ENCODE results near the gene UQCC2.

The UQCC2 gene

DNA sequence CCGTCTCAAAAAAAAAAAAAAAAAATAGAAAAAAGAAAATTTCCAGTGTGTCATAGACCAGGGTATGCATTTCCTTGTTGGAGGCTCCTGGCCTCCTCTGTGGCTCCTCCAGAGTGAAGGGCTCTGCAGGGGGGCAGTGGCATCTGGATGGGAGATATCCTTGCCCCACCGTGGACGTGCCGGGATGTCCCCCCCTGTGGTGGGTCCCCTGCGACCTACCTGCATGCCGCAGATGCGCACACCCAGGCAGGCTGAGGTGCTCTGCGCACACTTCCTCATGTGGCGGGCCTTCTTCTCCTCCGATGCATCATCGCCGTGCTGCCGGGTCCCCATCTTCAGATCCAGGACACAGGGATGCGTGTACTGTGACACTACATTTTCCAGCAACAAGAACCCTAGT, 13.7 kb upstream of the UQCC2 start:
- DNase-seq (ENCODE audit: low read depth): no peak

DNA sequence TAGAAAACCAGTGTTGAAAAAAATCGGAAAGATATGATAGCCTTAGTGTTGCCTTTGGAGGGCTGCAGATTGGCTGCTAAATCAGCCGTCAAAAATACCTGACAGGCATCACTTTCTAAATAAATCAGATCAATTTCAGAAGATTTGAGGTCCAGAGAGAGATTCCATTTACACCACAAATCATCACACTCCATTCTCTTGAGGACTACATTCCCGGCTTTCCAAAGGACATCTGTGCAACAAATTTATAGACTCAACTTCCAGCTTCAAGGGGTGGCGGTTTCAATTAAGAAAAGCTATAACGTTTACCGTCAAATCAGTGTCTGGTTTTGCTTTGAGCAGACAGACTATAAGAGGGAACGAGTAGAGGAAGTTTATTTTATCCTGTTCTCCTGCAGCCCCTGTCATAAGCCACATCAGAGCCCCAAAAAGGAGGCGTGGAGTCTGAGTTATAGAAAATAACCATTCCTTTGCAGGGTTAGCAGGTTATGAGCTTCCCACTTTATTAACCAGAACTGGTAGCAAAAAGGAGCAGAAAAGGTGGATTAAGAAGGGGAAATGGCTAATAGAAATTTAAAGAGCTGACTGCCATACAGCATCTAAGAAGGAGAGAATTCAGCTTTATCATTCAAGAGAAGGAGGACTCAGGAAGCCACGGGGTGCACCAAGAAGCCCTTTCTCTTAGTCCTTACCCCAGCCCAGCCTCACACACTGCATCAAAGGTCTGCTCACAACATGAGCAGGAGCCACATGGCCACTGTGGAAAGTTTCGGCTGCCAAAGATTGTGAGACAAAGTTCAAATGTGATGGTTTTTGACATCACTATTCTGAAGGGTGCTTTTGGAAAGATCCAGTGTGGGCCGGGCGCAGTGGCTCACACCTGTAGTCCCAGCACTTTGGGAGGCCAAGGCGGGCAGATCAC, 12.9 kb upstream of the UQCC2 start:
- DNase-seq (ENCODE audit: low read depth): no peak

DNA sequence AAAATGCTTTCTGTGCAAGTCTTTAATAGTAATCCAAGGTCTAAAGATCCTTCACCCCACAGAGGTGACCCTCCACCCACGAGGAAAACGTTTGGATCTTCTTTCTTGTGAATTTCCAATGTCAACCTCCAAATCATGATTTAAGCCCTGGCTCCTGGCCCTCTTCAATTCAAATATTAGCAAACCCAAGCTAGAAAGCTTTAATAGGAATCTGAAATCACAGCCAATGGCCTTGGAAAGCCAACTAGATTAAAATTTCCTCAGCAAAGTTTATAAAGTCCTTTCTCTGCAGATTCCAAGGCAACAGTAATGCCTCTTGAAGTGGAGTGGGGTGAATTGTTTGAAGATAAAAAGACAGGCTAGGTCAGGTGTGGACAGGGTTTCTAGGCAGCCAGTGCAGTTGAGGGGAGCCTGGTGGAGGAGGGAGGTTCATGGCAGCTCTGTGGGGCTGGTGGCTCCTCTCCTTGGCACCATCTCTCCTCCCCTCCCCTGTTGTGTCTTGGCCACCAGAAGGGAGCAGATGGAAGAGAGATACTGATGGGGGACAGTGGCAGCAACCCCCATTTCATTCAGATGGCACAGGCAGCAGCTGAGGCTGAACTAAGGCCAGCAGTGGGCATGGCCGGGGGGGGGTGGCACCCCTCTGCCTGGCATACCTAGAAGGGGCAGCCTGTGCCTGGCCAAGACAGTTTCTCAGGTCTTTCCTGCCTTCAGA, 12.0 kb upstream of the UQCC2 start:
- no peak for DNase-seq (ENCODE audit: low read depth)

DNA sequence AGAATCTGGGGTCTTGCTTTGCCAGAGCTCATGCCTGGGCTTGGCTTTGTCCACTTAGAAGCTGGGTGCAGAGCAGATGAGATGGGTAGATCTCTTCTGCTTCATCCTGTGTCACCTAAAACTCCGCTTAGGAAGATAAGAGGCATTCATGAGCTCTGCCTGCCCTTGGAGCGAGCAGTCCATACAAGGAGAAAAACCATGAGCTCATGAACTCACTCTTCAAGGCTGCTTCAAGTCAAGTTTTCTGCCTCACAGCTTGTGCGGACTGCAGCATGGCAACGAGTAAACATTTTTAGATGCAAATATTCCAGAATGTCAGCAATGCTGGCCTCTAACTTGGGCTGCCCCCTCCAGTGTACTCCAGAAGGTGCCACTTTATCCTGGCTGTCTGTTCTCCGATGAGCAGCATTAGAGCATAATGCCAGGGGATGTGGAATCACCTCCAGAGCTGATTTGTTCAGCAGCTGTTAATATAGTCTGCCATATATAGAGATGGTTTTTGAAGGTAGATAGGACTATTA, 10.7 kb upstream of the UQCC2 start:
- no peak for DNase-seq (ENCODE audit: low read depth)

DNA sequence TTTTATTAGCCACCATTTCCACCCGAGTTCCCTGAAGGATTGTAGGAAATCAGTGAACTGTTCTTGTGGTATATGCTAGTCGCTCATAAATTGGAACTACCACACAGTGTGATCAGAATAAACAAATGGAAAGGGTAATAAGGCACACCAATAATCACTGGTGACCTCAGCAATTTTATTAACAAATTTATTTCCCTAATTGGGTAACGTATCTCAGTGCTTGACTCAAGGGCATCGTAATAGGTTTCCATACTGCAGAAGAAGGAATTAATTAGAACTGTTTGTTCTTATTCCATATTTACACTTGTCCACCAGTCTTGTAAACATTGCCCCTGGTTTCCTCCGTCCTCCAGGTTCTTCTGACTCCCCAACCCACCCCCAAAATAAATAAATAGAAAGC, 10.0 kb upstream of the UQCC2 start:
- DNase-seq (ENCODE audit: low read depth): no peak

DNA sequence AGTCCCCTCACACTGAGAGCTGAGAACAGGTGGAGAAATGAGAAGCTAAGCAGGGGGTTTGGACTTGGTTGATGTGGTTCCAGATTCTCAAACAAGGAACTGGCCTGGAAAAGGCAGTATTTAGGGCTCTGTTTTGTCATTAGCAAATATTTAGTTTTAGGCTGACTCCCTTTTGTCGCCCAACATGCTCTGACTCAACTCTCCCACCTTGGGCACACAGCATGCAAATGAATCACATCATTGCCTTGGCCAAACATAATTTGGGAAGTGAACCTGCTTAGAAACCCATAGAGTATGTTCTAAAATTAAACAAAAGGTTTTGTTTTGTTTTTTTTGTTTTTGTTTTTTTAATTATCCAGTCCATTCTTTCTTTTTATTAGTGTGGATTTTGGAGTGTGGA, 9.5 kb upstream of the UQCC2 start:
- no peak for DNase-seq (ENCODE audit: low read depth)

DNA sequence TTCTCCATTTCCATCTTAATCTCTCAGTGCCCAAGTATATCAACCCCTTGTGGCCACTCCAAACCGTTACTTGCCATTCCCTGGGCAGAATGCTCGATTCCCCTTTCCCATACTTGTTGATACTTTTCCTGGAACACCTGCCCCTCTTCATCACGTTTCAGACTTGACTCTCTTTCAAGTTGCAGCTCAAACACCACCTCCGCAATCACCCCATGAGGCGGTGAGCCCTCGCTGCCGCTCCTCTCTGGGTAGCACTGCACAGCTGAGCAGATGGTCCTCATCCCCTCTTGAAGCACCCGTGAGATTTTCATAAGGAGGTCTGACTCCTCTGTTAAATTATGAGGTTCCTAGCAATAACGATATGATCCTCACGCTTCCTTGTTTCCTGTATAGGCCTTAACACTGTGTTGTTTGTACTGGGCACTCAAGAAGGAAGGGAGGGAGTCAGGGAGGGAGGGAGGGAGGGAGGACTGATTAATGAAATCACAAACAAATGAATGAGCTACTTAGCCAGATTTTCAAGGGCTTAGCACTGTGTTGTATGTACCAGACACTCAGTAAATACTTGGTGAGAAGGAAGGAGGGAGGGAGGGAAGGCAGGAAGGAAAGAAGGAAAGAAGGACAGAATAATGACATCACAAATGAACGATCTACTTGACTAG, 8.0 kb upstream of the UQCC2 start:
- DNase-seq (ENCODE audit: low read depth): no peak

DNA sequence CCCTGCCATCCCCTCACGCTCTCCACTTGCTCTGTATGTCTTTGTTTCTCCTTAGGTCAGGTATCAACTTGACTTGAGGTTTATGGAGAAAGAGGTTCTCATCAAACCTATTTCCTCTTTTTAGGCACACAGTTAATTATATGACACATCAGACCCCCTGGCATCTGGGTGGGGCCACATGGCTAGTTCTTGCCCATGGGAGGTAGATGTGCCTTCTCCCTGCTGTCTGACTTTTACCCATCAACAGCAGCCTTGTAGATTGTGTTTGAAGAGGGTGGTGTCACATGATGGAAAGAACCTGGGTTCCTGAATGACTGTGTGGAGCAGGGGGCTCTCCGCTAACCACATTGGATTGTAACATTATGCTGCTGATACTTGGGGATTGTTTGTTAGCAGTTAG, 7.2 kb upstream of the UQCC2 start:
- DNase-seq (ENCODE audit: low read depth): no peak

DNA sequence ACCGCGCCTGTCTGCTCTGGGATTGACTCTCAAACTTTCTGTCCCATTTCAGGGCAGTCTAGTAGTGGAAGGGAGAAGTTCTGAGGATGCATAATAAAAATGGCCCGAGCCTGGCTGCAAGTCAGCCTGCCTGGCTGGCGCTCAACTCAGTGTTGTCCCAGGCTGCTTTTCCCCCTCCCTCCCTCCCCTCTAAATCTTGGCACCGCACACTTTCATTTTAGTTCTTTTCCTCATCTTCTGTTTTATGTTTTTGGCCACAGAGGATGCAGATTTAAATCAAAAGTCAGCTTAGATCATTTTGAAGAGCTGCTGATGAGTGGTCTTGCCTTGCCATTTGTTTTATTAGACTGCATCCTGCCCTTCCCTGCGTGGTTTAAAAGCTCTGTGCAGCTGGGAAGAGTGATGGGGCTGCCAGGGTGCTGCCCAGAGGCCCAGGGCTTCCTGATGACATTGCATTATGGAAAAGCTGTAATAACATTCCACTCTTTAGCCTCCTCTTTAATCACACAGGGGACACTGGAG, 6.5 kb upstream of the UQCC2 start:
- no peak for DNase-seq (ENCODE audit: low read depth)

DNA sequence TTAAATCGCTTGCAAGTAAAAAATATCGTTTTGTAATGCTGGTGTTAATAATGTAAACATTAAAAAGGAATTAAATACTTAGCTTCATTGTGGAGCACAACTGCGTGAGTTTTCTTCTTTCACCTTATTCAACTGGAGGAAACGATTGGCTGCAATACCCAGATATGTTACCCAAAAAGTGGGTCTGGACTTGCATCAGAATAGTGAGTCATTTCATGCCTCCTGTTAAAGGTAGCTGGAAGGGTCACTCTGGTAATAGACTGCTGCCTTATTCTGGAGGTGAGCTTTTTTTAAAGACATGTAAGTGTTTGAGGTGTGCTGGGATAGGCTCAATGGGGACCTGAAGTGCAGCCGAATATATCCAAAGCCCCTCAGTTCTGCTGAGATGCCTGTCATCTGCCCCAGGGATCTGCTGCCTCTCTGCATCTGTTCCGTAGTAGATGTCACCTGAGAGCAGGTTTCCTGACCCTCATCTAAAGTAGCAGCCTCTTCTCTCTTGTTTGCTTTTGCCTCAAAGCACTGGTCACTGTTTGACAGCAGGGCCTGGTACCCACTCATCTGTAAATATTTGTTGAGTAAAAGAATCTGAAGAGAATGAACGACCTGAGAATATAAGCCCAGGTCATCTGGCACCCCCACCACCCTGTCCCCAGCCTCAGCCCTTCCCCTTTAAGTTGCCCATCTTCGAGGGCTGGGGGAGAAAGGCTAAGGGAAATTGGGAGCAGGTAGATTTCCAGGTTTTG, 5.6 kb upstream of the UQCC2 start:
- no peak for DNase-seq (ENCODE audit: low read depth)

DNA sequence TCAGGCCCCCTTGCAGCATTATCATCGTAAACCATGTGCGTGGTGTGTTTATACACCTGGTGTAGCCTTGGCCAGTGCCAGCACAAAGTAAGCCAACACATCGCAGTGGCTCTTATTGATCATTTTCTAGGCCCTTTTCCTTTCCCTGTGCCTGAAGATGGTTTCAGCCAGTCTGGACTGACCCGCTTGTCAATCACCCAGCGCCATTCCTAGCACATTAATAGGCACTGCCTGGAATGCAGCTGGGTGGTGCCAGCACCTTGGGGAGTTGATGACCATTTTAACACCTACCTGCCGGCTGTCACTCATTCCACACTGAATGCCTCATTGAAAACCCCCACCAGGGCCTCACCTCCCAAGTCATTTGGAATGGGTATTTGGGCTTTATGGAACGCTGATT, 4.9 kb upstream of the UQCC2 start:
- no peak for DNase-seq (ENCODE audit: low read depth)

DNA sequence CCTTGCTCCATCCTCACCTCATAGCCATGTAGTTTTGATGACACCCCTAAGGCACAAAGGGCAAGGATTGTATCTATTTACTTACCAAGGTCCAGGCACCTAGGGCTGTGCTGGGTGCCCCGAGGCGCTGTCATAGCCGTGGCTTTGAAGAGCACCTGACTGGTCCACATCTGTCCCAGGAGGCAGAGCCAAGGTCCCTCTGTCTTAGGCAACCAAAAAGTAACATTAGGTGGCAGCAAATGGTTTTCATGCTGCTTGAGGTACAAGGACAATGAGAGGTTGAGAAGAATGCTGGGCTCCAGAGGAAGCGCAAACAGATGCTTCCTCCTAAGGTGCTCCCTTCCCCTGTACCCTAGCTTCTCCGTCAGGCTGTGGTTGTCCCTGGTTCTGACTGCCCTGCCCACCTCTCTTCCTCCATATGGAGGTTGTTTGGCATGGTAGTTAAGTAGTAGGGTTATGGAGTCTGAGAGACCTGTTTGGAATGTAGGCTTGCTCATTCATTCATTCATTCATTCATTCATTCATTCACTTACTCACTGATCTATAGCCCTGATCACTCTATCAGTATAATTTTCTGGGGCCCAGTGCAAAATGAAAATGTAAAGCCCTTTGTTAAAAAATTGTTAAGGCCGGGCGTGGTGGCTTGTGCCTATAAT, 3.0 kb upstream of the UQCC2 start:
- DNase-seq (ENCODE audit: low read depth): no peak

DNA sequence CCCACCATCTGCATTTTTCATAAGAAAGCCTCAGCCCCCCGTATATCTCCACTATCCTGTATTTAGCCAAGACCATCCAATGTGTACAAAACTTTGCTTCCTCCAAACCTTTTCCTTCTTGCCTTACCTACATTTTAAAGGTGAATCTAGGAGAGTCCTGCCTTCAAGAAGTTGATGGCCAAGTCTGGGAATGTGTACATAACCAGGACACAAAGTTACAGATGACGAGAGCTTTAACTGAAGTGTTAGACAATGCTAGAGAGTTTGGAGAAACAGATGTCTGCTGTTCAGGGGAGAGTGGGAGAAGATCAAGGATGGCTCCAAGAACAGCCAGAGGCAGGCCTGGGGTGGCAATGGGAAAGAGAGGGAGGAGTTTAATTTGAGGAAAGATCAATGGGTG, 2.3 kb upstream of the UQCC2 start:
- DNase-seq (ENCODE audit: low read depth): no peak

DNA sequence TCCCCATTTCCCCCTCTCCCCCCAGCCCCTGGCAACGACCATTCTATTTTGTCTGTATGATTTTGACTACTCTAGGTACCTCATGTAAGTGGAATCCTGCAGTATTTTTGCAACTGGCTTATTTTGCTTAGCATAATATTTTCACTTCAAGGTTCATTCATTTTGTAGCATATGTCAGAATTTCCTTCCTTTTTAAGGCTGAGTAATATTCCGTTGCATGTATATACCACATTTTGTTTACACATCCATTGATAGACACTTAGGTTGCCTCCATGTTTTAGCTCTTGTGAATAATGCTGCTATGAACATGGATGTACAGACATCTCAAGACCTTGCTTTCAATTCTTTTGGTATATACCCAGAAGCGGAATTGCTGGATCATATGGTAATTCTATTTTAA, 1.4 kb upstream of the UQCC2 start:
- no peak for DNase-seq (ENCODE audit: low read depth)

DNA sequence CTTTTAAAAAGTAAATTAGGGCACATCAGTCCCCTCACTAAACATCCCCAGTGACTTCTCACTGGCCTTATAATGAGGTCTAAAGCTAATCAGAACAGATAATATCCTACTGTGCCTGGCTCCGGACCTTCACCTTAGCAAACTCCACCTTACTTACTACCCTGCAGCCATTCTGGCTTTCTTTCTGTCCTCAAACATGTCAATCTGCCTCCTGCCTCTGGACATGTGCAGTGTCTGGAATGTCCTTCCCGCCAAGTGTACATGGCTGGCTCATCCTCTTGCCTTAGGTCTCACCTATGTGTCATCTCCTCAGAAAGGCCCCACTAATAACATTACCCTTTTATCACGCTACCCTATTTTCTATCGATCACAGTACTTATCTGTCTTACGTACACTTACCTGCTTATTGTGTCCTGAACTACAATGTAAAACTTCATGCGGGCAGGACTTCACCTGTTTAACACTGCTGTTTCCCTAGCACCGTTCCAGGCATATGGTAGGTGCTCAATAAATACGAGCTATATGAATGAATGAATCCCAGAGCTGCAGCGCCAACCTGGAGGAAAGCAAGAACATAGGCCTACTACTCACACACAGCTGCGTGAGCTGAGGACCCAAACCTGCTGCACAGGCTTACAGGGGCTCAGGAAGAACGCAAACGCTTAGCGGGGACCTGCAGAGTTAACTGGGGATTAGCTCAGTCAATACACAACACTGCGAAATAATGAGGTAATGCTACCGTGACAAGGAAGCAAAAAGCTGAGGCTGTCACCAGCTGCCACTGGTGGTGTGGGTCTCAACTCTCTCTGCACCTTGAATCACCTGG, 991 bp downstream of the UQCC2 start:
- DNase-seq (ENCODE audit: low read depth): no peak

DNA sequence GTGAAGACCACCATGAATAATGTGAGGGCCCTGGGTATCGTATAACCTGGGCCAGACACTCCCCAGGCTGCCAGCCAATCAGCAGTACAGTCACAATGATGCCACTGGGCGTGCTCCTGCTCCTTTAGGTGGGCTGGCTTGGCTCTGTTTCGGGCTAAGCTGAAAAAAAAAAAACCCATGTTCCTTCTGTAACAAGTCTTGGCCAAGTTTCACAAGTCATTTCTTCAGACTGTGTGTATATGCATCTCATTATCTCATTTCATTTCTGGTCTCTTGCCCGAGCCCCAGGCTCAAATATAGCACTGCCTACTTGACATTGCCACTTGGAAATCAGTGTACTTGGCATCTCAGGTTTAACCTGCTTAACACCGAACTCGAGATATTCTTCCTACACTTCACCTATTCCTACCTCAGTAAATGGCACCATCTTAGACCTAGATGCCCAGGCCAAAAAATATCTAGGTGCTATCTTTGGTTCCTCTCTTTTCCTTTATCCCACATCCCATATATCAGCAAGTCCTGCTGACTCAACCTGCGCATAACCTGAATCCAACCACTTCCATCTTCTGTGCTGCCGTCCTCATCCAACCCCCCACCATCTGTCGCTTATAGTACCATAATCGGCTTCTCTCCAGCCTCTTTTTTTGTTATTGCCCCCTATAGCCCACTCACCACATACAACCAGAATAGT, 1.8 kb downstream of the UQCC2 start:
- no peak for DNase-seq (ENCODE audit: low read depth)

DNA sequence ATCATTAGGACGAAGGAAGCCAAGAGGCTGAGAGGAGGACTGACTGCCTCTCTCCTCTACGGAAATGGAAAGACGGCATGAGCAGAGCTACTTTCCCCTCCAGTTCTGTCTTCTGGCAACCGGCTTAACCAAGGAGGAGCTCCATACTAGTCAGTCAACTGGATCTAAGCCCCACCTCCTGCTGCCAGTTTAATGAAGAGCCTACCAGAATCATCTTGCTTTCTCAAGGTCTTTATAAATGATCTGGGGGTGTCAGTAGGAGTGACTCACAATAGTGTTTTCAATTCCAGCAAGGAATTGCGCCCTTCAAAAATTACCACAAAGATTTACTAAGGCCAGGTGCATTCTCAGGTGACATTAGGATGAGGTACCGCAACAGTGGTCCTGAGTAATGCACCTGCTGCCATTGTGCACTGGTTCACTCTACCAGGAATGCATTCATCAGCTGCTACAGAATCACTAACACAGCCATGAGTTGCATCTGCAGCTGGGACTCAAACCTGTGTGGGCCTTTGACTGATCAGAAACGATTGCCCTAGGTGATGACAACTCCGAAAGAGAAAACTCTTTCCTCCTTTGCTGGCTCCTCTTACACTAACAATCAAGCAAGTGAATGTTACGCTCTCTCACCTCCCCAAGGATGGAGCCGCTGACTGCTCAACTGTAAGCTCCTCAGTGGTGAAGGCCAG, 2.8 kb downstream of the UQCC2 start:
- no peak for DNase-seq (ENCODE audit: low read depth)

DNA sequence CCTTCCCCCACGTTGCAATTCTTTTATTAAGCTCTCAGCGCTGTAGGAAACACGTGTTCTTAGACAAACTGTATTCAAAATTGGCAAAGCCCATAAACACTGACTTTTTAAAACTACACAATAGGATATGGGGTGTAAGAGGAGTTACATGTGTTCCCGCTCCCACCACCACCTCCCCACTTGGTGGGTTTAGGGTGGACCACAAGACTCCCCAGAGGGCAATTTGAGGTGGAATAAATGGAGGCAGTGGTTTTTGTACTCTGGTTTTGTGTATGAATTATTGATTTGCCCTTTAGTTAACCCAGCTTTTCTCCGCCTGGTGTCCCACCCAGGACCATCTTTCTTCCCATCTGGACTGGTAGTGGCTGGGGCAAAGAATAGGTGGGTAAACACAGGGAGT, 3.7 kb downstream of the UQCC2 start:
- no peak for DNase-seq (ENCODE audit: low read depth)
